K562 (cell line): ENCODE results near the gene WDR27. TPM values are rescaled to one million over a fixed set of nuclear protein-coding genes. Genes with fewer than 3 reads are reported as not detected.

ENCODE experiments used
- ASH1L ChIP-seq: fragments of 450-650 bp; IDR thresholded peaks from 2 replicates; pipeline ENCODE4 v1.6.1; 2018; ENCODE audit warnings: borderline replicate concordance, mild to moderate bottlenecking, low read depth; ENCODE audit not compliant: partially characterized antibody
- BRF1 ChIP-seq: IDR thresholded peaks from 3 replicates; pipeline ENCODE4 v1.6.1; 2011; ENCODE audit warnings: borderline replicate concordance, mild to moderate bottlenecking; ENCODE audit not compliant: insufficient read length; ENCODE audit errors: extremely low read depth
- CXXC5 ChIP-seq: fragments of 250-450 bp; sonication (Bioruptor Pico); IDR thresholded peaks from 2 replicates; pipeline ENCODE4 v1.8.0; 2022; ENCODE audit warnings: inconsistent platforms, mild to moderate bottlenecking, moderate library complexity
- DIDO1 ChIP-seq: fragments of 450-650 bp; IDR thresholded peaks from 2 replicates; pipeline ENCODE4 v1.6.1; 2016; ENCODE audit warnings: low read depth, missing biosample characterization, missing genetic modification characterization
- GTF2F1 ChIP-seq: IDR thresholded peaks from 2 replicates; pipeline ENCODE4 v1.6.1; 2011; ENCODE audit warnings: low read depth, low read length, improper control_type of control experiment
- HMG20B ChIP-seq: fragments of 250-450 bp; sonication (Bioruptor Pico); IDR thresholded peaks from 2 replicates; pipeline ENCODE4 v1.5.0; 2021; ENCODE audit warnings: mild to moderate bottlenecking
- PHF8 ChIP-seq: fragments of 200-600 bp; sonication (generic); IDR thresholded peaks from 2 replicates; pipeline ENCODE4 v1.6.1; 2012; ENCODE audit warnings: mixed run types, mild to moderate bottlenecking, inconsistent platforms, low read length, moderate library complexity, borderline replicate concordance
- POLR3A ChIP-seq: IDR thresholded peaks from 2 replicates; pipeline ENCODE4 v1.6.1; 2011; ENCODE audit warnings: borderline replicate concordance, mild to moderate bottlenecking, moderate library complexity; ENCODE audit not compliant: insufficient read length, insufficient read depth; ENCODE audit errors: extremely low read depth
- TSC22D4 ChIP-seq: fragments of 450-650 bp; IDR thresholded peaks from 2 replicates; pipeline ENCODE4 v1.6.1; 2016; ENCODE audit warnings: missing genetic modification characterization, missing biosample characterization, control low read depth
- U2AF1 ChIP-seq: fragments of 200-400 bp; formaldehyde crosslinking; optimal IDR thresholded peaks from 2 replicates; pipeline ENCODE3; 2017; ENCODE audit warnings: mild to moderate bottlenecking, low read depth, low read length, moderate library complexity
- ZNF121 ChIP-seq: sonication (generic); formaldehyde crosslinking; conservative IDR thresholded peaks from 2 replicates; pipeline ENCODE4 v1.8.0; 2022; ENCODE audit warnings: missing genetic modification reagents
- ZNF134 ChIP-seq: fragments of 250-450 bp; sonication (Bioruptor Pico); conservative IDR thresholded peaks from 2 replicates; pipeline ENCODE4 v1.4.0; 2020
- ZNF212 ChIP-seq: fragments of 450-650 bp; formaldehyde crosslinking; IDR thresholded peaks from 2 replicates; pipeline ENCODE4 v1.4.0; 2020; ENCODE audit warnings: mild to moderate bottlenecking
- ZNF239 ChIP-seq: fragments of 250-450 bp; sonication (Bioruptor Pico); IDR thresholded peaks from 2 replicates; pipeline ENCODE4 v1.4.0; 2020; ENCODE audit warnings: mild to moderate bottlenecking
- ZNF274 ChIP-seq: IDR thresholded peaks from 2 replicates; pipeline ENCODE4 v1.6.1; 2011; ENCODE audit warnings: low read depth, mild to moderate bottlenecking, low read length, moderate library complexity, borderline replicate concordance
- ZNF668 ChIP-seq: fragments of 250-450 bp; sonication (Bioruptor Pico); IDR thresholded peaks from 2 replicates; pipeline ENCODE4 v1.8.0; 2022; ENCODE audit warnings: mild to moderate bottlenecking, inconsistent platforms
- polyA plus RNA-seq, 8 experiments: library from polyadenylated mRNA; depleted of rRNA in 4 of 8; stranded (reverse) in 5 of 8; unstranded in 3 of 8; fragments of >200 nt; fragmentation: Nextera tagmentation in 2 of 8; fragmentation: Illumina TruSeq in 1 of 8; extraction: Ambion mirVana in 2 of 8; extraction: Trizol in 1 of 8; gene quantifications; 2 replicates each; pipeline versions ENCODE4 v1.2.1 to v1.2.3, GENCODE V29; 2011 to 2014; ENCODE audit warnings: inconsistent platforms in 1 of 8, missing spikeins in 1 of 8
- total RNA-seq, 7 experiments: library from RNA; depleted of rRNA in 6 of 7; stranded (reverse); fragments of >200 nt in 6 of 7; fragmentation: Illumina TruSeq in 2 of 7; extraction: Trizol in 2 of 7; gene quantifications; 2 replicates each; pipeline versions ENCODE4 v1.2.1 to v1.2.3, GENCODE V29; 2011 to 2021; ENCODE audit warnings: low replicate concordance in 1 of 7
- TF ChIP-seq, protein P1 (sequence below): fragments of 250-450 bp; sonication (Bioruptor Pico); IDR thresholded peaks from 2 replicates; pipeline ENCODE4 v1.5.0; 2022; ENCODE audit warnings: mild to moderate bottlenecking
- TF ChIP-seq, protein P2 (sequence below), 2 experiments: fragments of 450-650 bp; IDR thresholded peaks; 2 replicates each; pipeline ENCODE4 v1.6.1; 2016; ENCODE audit warnings: mild to moderate bottlenecking in 2 of 2, borderline replicate concordance in 1 of 2, low read depth in 1 of 2, moderate library complexity in 1 of 2

Gene WDR27
- total and polyA plus RNA-seq, 9 of the 15 experiments (the other 6 are each of a cell fraction or from before 2014, with no cell fraction given): 4.3 to 77.2 (median 22.7) TPM

DNA sequence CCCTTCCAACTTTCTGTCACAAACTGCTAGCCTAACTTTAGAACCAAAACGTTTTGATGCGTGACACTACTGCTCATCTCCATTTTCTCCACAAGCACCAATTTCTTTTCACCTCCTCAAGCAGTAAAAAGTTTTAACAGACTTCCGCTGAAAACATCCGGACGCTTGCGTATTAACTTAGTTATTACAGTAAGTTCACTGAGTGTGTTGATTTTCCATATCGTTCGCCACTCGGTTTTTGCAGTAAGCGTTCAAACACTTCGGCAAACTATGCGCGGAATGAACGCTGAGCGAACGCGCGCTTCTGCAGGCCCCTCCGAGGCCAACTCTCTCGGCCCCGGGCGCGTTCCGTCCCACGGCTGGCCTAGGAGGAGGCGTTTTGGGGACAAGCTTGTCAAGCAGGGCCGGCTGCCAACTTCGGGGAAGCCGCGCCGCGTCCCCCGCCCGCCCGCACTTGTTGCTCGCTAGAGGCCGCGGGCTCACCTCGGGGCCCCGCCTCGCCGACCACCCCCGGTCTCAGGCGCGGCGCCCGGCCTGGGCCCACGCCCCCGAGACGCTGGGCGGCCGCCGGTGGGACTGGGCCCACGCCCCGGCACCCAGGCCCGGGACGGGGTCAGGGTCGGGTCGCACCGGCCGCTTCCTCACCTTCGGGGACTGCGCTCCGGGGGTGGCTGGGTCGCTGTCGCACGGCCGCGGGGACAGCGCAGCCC, 21.5 kb upstream of the WDR27 start (continued):
- TF ChIP-seq ZNF212 (CRISPR knock-in tag) (no peak), POLR3A (no peak), PHF8 (peak; percentile 57; the same call in 1 of the 2 replicates), CXXC5 (CRISPR knock-in tag) (peak; percentile 48), DIDO1 (tag) (no peak), BRF1 (no peak), TSC22D4 (no peak), U2AF1 (no peak), HMG20B (CRISPR knock-in tag) (no peak), ZNF239 (CRISPR knock-in tag) (no peak), ASH1L (no peak), ZNF274 (no peak), ZNF134 (CRISPR knock-in tag) (no peak), ZNF121 (CRISPR knock-in tag) (no peak), GTF2F1 (no peak), ZNF668 (CRISPR knock-in tag) (no peak)
- TF ChIP-seq, protein P1, sequence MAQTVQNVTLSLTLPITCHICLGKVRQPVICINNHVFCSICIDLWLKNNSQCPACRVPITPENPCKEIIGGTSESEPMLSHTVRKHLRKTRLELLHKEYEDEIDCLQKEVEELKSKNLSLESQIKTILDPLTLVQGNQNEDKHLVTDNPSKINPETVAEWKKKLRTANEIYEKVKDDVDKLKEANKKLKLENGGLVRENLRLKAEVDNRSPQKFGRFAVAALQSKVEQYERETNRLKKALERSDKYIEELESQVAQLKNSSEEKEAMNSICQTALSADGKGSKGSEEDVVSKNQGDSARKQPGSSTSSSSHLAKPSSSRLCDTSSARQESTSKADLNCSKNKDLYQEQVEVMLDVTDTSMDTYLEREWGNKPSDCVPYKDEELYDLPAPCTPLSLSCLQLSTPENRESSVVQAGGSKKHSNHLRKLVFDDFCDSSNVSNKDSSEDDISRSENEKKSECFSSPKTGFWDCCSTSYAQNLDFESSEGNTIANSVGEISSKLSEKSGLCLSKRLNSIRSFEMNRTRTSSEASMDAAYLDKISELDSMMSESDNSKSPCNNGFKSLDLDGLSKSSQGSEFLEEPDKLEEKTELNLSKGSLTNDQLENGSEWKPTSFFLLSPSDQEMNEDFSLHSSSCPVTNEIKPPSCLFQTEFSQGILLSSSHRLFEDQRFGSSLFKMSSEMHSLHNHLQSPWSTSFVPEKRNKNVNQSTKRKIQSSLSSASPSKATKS: no peak
- TF ChIP-seq, protein P2, sequence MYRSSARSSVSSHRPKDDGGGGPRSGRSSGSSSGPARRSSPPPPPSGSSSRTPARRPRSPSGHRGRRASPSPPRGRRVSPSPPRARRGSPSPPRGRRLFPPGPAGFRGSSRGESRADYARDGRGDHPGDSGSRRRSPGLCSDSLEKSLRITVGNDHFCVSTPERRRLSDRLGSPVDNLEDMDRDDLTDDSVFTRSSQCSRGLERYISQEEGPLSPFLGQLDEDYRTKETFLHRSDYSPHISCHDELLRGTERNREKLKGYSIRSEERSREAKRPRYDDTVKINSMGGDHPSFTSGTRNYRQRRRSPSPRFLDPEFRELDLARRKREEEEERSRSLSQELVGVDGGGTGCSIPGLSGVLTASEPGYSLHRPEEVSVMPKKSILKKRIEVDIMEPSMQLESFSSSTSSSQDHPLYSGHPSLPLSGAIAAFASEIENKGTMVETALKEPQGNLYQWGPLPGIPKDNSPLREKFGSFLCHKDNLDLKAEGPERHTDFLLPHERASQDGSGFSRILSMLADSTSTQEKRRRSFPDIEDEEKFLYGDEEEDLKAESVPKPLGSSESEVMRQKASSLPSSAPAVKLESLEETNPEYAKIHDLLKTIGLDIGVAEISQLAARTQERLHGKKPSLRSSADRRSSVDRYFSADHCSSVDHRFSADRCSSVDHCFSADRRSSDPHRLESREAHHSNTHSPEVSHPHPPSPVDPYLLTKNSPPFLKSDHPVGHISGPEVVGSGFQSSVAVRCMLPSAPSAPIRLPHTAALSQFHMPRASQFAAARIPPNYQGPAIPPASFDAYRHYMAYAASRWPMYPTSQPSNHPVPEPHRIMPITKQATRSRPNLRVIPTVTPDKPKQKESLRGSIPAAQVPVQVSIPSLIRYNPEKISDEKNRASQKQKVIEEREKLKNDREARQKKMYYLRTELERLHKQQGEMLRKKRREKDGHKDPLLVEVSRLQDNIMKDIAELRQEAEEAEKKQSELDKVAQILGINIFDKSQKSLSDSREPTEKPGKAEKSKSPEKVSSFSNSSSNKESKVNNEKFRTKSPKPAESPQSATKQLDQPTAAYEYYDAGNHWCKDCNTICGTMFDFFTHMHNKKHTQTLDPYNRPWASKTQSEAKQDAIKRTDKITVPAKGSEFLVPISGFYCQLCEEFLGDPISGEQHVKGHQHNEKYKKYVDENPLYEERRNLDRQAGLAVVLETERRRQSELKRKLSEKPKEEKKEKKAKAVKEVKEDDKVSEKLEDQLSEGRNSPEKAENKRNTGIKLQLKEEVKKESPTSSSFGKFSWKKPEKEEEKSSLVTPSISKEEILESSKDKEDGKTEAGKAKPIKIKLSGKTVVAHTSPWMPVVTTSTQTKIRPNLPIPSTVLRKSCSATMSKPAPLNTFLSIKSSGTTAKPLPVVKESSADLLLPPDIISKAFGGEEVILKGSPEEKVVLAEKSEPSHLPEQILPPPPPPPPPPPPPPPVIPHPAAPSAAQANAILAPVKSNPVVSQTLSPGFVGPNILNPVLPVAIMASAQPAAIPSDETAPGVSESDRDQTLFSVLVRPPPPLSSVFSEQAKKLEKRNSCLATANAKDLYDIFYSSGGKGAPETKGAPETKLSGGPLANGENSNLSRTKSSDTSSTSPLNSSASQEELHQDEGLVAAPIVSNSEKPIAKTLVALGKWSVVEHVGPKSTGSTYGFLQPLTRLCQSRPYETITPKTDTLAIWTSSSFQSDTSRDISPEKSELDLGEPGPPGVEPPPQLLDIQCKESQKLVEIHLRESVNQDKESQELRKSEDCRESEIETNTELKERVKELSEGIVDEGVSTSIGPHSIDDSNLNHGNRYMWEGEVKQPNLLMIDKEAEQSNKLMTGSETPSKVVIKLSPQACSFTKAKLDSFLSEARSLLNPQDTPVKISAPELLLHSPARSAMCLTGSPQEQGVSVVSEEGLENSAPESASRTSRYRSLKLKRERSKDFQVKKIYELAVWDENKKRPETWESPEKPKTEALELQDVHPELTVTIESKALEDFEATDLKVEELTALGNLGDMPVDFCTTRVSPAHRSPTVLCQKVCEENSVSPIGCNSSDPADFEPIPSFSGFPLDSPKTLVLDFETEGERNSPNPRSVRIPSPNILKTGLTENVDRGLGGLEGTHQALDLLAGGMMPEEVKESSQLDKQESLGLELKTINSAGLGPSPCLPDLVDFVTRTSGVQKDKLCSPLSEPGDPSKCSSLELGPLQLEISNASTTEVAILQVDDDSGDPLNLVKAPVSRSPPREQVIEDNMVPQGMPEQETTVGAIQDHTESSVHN (IDR thresholded peaks at IDR 0.05; ENCODE audit: borderline replicate concordance in 1 of 2, low read depth in 1 of 2): no peak
